CD4-positive, alpha-beta T cell treated with Interleukin-1 beta for 1 hour (primary cell): ENCODE results near the gene XPR1.
"Not testable (repeated sequence)": the region's sequence is repeated elsewhere in the genome, so short reads cannot be mapped to it uniquely, and the experiment has no call there.

Source experiments
- DNase-seq, 2 donors: peaks; one replicate each; pipeline ENCODE4 v3.0.0-alpha.2; 2020 to 2022

The XPR1 gene

DNA sequence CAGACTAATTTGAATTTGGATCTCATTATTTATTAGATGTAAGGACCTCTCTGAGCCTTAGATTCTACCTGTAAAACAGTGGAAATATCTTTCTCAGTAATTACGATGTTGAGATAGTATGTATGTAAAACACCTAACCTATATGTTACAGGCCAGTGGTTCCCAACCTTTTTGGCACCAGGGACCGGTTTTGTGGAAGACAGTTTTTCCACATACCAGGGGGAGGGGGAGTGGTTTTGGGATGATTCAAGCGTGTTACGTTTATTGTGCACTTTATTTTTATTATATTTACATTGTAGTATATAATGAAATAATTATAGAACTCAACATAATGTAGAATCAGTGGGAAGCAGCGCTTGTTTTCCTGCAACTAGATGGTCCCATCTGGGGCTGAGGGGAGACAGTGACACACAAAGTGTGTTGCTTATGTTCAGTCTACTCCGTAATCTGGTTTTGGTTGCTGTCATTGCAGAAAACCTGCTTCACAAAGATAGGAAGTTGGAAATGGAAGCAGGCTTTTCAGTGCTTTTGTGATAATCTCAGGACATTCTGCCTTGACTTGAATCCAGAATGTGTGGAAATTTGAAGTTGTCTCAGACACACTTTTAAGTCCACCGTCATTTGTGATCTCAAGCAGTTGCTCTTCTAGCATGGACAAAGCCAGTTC, 12.8 kb downstream of the XPR1 start:
- DNase-seq: no peak

- DNase-seq: not testable (repeated sequence)
These were observed 13.4 kb downstream of the XPR1 start for GRCh38 chr1:180645261-180645660.

GRCh38 chr1:180646093-180646492, 14.3 kb downstream of the XPR1 start:
- no peak for DNase-seq

GRCh38 chr1:180646547-180646946, 14.7 kb downstream of the XPR1 start:
- no peak for DNase-seq

- no peak for DNase-seq
These were observed 21.0 kb downstream of the XPR1 start for GRCh38 chr1:180652792-180653191.

GRCh38 chr1:180662709-180663108, 30.9 kb downstream of the XPR1 start:
- no peak for DNase-seq

DNA sequence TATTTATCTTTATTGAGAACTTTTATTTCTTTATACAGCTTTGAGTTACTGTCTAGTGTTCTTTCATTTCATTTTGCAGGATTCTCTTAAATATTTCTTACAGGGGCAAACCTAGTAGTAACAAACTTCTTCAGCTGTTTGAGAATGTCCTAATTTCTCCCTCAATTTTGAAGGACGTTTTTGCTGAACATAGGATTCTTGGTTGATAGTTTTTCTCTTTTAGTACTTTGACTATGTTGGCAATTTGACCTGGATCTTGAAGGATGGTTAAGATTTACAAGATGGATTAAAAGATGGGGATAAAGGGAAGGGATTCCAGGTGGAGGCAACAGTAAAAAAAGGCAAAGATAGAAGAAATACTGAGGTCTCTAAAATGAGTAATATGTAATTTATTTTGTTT, 38.9 kb downstream of the XPR1 start:
- DNase-seq: no peak

GRCh38 chr1:180672105-180672504, 40.3 kb downstream of the XPR1 start:
- no peak for DNase-seq

DNA sequence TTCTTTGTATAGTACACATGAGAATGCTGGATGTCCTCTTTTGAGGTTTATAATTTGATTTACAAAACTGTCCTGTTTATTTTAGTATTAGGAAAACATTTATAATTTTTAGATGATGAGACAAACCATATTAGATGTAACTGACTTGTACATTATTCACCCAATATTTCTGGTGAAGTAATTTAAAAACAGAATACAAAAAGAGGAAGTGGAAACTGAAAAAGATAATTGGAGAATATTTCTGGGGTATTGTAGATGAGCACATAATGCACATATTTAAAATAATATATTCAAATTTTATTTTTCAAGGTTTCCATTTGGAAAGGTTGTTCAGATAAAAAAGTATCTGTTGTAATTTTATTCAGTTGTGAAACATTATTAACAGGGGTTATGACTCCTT, 40.7 kb downstream of the XPR1 start:
- DNase-seq: no peak

- no peak for DNase-seq
These were observed 43.0 kb downstream of the XPR1 start for GRCh38 chr1:180674603-180675530.

DNA sequence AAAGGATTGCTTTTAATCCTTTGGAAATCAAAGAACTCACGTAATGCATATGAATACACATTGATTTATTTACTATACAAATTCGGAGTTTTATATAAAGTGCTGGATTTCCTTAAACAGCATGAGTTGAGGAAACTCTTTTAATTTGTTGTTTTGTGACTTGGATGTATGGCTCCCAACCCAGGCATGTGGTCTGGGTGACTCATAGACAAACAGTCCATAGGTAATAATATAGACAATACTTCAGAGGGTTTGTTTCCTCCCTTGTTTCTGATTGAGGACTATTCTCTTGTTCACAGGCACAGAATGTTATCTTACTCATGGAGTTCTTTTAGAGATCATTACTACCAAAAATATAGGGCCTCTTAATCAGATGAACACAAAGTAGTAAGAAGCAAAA, 43.8 kb downstream of the XPR1 start:
- no peak for DNase-seq

DNA sequence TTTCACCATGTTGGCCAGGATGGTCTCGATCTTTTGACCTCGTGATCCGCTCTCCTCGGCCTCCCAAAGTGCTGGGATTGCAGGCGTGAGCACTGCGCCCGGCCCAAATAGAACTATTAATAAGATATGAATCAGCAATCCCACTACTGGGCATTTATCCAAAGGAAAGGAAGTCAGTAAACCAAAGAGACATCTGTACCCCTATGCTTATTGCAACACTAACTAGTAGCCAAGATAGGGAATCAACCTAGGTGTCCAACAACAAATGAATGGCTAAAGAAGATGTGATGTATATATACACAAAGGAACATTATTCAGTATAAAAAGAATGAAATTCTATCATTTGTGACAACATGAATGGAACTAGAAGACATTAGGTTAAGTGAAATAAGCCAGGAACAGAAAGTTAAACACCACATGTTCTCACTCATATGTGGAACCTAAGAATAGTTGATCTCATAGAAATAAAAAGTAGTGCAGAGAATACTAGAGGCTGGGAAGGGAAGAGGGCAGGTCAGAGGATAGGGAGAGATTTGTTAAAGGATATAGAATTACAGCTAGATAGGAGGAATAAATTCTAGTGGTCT, 48.8 kb downstream of the XPR1 start:
- no peak for DNase-seq

GRCh38 chr1:180683117-180683516, 51.3 kb downstream of the XPR1 start:
- DNase-seq: not testable (repeated sequence)

- no peak for DNase-seq
These were observed 59.6 kb downstream of the XPR1 start for GRCh38 chr1:180691322-180691913.

DNA sequence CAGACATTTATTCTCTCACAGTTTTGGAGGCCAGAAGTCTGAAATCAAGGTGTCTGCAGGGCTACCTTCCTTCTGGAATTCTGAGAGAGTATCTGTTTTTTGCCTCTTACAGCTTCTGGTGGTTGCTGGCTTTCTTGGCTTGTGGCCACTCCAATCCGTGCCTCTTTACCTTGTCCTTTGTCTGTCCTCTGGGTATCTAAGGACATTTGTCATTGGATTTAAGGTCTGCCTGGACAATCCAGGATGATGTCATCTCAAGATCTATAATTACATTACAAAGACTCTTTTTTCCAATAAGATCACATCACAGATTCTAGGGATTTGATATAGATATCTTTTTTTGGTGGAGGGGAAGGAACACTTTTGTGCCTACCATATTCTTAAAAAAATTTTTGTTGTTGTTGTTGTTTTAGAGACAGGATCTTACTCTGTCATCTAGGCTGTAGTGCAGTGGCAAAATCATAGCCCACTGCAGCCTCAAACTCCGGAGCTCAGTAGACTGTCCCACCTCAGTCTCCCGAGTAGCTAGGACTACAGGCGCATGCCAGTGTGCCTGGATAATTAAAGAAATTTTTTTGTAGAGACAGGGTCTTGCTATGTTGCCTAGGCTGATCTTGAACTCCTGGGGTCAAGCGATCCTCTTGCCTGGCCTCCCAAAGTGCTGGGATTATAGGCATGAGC, 61.9 kb downstream of the XPR1 start:
- no peak for DNase-seq

DNA sequence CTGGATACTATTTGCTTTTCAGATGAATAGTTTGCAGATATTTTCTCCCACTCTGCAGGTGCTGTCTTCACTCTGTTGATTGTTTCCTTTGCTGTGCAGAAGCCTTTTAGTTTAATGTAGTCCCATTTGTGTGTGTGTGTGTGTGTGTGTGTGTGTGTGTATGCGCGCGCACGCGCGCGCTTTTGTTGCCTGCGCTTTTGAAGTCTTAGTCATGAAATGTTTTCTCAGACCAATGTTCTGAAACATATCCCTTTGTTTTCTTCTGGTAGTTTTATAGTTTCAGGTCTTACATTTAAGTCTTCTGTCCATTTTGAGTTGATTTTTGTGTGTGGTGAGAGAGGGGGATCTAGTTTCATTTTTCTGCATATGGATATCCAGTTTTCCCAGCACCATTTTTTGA, 63.5 kb downstream of the XPR1 start:
- no peak for DNase-seq

GRCh38 chr1:180696361-180696760, 64.5 kb downstream of the XPR1 start:
- DNase-seq: no peak

- no peak for DNase-seq
These were observed 66.8 kb downstream of the XPR1 start for GRCh38 chr1:180698580-180698979.

DNA sequence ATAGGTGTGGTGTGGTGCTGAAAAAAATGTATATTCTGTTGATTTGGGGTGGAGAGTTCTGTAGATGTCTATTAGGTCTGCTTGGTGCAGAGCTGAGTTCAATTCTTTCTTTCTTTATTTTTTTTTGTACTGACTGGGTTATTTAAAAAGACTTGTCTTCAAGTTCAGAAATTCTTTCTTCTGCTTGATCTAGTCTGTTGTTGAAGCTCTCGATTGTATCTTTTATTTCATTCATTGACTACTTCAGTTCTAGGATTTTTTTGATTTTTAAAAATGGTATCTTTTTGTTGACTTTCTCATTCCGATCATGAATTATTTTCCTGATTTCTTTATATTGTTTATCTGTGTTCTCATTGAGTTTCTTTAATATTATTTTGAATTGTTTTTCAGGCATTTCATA, 70.6 kb downstream of the XPR1 start:
- DNase-seq: not testable (repeated sequence)

GRCh38 chr1:180710746-180711145, 78.9 kb downstream of the XPR1 start:
- not testable (repeated sequence) for DNase-seq

- DNase-seq: not testable (repeated sequence)
These were observed 79.4 kb downstream of the XPR1 start for GRCh38 chr1:180711260-180711659.

DNA sequence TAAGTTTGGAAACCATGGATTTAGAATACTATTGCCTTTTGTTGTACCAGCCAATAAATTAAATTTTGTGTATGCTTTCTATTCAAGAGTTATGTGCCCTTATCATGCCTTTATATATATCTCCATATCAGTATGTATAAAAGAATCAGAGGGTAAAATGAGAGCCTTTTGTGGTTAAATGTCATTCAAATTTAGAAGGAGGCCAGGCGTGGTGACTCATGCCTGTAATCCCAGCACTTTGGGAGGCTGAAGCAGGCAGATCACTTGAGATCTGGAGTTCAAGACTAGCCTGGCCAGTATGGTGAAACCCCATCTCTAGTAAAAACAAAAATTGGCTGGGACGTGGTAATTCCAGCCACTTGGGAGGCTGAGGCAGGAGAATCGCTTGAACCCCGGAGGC, 88.9 kb downstream of the XPR1 start:
- DNase-seq: no peak

GRCh38 chr1:180722586-180722985, 90.8 kb downstream of the XPR1 start:
- DNase-seq: no peak
